ENCODE data around the gene PLPP4.

GRCh38 chr10:120505866-120506265 is 48.8 kb downstream of the PLPP4 start:
- TF ChIP-seq, protein P1, sequence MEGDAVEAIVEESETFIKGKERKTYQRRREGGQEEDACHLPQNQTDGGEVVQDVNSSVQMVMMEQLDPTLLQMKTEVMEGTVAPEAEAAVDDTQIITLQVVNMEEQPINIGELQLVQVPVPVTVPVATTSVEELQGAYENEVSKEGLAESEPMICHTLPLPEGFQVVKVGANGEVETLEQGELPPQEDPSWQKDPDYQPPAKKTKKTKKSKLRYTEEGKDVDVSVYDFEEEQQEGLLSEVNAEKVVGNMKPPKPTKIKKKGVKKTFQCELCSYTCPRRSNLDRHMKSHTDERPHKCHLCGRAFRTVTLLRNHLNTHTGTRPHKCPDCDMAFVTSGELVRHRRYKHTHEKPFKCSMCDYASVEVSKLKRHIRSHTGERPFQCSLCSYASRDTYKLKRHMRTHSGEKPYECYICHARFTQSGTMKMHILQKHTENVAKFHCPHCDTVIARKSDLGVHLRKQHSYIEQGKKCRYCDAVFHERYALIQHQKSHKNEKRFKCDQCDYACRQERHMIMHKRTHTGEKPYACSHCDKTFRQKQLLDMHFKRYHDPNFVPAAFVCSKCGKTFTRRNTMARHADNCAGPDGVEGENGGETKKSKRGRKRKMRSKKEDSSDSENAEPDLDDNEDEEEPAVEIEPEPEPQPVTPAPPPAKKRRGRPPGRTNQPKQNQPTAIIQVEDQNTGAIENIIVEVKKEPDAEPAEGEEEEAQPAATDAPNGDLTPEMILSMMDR (conservative IDR thresholded peaks at IDR 0.05; ENCODE audit: low read depth, low read length) = no peak
- TF ChIP-seq EZH2 (IDR thresholded peaks at IDR 0.05; ENCODE audit: low read length, unreplicated experiment) = no peak

Data from PC-3 (cell line).